Measurements from ENCODE around the gene DNAH8. TPM values are rescaled to one million over a fixed set of nuclear protein-coding genes. Genes with fewer than 3 reads are reported as not detected.
A peak's percentile ranks its signal among the peaks of the same experiment; 100 is the strongest.
"Not testable (repeated sequence)": the region's sequence is repeated elsewhere in the genome, so short reads cannot be mapped to it uniquely, and the experiment has no call there.

DNAH8 gene
- total RNA-seq, 1 donor from 2014 or later = 0.24 TPM

DNA sequence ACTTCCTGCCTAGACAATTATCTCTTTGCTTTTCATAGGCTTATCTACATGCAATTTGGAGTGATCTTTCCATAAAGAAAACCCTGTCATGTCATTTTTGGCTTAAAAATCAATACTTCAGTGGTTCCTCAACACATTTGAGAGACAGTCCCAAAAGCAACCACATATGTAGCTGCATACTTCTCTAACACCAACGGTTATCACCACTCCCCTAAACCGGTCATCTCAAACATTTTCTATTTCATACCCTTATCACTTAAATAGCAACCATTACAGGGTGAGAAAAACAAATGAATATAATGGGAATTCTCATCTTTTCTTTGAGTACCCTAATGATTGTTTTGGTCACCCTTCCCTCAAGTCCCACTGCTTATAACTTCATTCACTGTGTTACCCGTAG is 17.3 kb upstream of the DNAH8 start:
- DNase-seq (ENCODE audit: low spot score) = no peak

DNA sequence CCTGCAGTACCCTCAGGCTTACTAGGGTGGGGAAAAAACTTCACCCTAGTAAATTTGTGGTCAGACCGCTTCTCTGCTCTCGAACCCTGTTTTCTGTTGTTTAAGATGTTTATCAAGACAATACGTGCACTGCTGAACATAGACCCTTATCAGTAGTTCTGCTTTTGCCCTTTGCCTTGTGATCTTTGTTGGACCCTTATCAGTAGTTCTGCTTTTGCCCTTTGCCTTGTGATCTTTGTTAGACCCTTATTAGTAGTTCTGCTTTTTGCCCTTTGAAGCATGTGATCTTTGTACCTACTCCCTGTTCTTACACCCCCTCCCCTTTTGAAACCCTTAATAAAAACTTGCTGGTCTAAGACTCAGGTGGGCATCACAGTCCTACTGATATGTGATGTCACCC is 15.4 kb upstream of the DNAH8 start:
- not testable (repeated sequence) for DNase-seq (ENCODE audit: low spot score)

DNA sequence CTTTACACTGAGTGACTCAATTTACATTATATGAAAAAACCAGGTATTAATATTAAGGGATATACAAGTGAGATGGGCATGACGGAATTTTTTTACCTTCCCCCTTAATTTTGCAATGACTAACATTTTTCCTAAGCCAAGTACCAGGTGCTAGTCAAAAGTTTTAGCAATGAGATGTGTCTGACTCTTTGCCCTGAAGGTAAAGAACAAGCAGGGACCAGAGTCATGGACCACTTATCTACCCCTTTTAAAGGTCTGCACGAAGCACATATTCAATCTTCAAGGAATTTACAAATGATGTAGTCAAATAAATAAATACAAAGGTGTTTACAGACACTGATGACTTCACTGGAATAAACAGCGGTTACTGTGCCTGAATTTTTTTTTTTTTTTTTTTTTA is 13.6 kb upstream of the DNAH8 start:
- DNase-seq (ENCODE audit: low spot score) = no peak

DNA sequence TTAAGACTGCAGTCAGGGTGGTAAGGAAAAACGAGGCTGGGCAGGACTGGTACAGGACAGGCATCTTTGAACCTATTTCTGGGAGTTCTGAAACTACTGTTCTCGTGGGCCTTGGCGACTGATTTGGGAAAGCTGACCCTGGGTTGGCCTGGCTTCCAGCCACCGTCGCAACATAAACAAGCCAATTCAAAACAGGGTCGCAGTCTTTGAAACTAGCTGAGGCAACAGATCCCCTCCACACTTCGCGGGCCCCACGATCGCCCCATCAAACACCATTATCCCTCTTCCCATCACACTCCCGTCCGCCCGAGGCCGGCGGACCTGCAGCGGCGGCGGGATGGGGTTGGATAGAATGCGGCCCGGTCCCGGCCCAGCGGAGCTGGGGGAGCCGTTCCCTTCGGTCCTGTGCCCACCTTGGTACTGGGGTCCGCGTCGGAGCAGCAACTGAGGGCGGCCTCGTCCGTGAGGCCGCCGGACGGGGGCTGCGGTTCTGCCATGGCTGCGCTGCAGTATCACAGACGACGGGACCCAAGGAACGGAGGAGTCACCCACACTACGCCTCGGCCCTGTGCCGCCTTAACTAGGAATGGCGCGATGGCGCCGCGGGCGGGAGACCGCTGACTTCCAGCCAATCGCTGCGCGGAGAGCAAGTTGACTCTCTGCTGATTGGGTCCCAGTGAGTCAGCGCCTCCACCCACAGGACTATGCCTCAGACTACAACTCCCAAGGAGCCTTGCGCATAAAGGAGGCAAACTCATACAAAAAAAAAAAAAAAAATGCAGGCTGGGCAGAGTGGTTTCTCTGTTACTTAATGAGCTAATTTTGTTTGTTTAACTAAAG is 12.3 kb upstream of the DNAH8 start, which contains the start of gene GLO1:
Gene GLO1, minus strand, starts transcription at position 588 of the 840 bp plus-strand sequence. Its CDS starts 91 bp downstream, at position 497.
- peak; percentile 100 for DNase-seq (ENCODE audit: low spot score)

DNA sequence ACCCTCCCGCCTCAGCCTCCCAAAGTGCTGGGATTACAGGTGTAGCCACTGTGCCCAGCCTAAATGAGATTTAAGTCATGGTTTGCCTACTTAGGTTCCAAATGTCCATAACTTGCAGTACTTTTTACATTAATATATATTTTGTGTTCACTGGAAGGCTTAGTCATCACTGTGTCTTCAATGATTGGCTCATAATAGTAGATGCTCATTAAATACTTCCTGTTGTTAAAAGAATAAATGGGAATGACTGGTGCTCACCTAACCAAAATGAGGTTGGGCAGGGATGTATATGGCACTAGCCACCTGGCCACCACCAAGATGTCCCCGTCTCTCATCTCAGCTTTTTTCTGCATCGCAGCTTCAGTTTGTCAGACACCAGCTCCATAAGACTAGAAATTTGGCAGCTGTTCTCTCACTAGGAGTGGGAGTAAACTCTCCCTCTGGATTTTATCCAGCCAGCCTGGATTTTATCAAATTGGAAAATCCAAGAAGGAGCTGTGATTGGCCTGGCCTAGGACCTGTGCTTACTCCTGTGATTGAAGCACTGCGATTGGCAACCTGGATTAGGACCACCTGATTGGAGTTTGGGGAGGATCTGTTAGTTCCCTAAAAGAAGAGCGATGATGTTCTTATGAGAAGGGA is 11.0 kb upstream of the DNAH8 start:
- peak; percentile 81 for DNase-seq (ENCODE audit: low spot score)

DNA sequence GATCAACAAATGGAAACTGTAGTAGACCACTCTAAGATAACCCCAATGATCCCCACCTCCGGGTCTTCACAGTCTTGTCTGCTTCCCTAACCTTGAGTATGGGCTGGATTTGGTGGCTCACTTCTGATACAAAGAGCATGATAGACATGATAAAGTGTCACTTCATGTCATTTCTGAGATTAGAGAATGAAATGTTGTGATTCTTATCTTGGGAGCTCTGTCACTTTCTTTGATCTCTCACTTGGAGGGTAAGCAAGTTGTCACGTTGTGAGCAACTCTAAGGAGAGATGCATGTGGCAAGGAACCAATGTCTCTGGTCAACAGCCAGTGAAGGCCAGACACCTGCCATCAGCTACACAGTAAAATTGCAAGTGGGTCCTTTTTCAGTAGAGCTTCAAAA is 9.2 kb upstream of the DNAH8 start:
- DNase-seq (ENCODE audit: low spot score) = no peak

DNA sequence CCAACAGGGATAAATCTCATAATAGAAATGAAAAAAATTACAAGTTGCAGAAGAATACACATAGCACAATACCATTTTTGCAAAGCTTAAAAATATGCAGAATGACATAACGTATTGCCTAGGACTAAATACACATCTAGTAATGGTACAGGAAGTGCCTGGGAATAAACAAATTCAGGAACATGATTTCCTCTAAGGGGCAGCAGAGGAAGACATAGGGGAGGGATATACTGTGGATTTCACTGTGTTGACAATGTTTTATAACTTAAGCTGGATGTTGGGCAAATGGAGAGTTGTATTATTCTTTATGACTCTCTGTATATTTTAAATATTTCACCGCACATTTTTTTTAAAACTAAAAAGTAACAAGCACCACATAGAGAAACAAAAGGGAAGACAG is 6.6 kb upstream of the DNAH8 start:
- DNase-seq (ENCODE audit: low spot score) = peak; percentile 53

DNA sequence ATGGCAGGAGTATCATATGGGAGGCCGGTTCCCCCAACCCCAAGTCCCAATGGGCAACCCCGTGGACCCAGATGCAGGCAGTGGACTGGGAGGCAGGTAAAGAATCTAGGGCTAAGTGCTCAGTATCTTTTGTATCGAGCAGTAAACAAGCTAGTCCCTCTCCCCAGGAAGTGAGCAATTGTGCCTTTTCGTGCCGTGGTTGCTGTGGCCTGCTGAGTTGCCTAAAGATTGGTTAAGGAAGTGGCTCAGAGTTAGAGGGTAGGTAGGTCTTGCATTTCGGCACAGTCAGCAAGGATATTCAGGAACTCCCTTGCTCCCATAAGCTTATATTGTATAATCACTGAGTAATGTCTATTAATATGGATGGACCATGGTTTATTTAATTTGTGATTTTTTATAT is 1.3 kb upstream of the DNAH8 start:
- DNase-seq (ENCODE audit: low spot score) = no peak

DNA sequence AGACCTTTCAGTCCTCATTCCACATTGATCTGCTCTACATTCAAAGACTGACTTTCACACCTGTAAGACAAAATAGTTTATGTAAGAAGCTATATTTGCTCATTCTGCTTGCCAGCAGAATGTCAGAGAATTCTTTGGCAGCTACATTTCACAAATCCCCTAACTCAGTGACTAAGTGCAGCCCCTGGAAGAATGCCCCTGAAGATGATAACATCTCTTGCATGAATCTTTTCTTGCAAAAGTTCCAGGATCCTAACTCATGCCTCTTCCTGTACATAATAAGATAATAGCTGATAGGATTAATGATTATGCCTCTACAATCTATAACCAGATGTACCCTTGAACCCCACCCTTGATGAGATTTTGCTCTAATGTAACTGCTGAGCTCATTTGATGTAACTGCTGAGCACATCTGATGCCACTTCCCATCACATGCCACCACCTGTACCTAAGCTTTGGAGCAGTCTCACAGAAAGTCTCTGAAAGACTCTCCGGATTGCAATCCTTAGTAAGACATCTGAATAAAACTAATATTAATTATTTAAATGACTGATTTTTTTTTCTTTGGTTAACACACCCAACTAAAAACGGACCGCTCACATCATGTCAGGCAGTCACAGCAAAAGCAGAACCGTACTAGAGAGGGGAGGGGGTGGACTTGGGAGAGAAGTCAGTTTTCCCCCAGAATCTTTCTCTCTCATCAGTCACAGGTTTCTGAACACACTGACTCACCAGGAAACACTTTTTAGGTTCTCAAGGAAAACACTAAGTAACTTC is 684 bp upstream of the DNAH8 start:
- DNase-seq (ENCODE audit: low spot score) = peak; percentile 45

DNA sequence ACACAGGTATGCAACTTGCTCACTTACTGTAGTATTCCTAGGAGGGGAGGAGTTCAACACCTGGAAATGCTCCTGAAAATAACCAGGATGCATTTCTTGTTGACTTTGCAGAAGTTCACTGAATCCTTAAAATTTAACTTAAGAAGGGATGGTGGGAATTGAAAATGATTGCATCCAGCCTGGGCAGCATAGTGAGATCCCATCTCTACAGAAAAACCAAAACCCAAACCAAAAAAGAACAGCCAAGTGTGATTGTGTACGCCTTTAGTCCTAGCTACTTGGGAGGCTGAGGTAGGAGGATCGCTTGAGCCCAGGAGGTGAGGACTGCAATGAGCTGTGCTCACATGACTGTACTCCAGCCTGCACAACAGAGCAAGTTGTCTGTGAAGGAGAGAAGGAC is 1.7 kb downstream of the DNAH8 start:
- DNase-seq (ENCODE audit: low spot score) = no peak

DNA sequence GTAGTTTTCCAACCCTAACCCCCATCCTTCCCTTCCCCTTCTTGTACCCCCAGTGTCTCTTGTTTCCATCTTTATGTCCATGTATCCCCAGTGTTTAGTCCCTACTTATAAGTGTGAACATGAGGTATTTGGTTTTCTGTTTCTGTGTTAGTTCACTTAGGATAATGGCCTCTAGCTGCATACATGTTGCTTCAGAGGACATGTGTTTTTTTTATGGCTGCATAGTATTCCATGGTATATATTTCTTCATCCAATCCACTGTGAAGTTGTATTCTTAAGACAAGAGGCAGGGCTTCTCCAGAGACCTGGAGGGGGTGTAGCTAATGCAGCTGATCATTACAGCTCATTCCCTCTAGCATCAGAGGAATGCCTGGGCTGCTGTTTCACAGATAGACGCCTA is 4.2 kb downstream of the DNAH8 start:
- no peak for DNase-seq (ENCODE audit: low spot score)

DNA sequence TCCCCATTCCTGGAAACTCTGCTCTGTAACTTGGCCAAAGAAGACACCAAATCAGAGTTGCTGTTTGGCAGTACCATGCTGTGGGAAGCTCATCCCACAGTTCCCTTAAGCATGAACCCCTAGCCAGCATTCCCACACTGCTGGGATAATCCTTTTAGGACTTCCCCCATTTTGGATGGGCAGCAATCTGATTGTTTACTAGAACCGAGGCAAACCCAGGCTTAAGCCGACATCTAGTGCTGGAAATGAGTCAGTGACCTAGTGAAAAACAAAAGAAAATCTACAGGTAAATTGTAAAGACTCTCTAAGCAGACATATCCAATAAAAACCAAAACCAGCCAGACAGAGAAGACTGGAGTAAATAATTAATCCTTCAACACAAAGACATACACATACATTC is 5.2 kb downstream of the DNAH8 start:
- no peak for DNase-seq (ENCODE audit: low spot score)

DNA sequence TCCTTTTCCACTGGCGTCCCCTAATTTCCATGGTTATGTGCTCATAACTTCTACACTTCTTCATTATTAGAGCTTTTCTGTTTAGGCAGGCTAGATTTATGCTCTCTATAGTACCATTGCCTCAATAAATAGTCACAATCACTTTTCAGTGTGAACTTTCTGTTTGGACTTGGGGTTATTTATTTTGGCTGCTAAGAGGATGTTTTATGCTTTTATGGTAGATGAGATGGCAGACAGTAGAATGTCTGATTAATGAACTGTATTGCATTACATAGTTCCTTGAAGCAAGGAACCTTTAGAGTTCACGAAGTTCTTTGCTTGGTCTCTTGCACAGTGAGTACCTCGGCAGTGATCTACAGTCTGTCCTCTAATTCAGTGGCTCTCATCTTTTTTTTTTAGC is 6.9 kb downstream of the DNAH8 start:
- DNase-seq (ENCODE audit: low spot score) = no peak

DNA sequence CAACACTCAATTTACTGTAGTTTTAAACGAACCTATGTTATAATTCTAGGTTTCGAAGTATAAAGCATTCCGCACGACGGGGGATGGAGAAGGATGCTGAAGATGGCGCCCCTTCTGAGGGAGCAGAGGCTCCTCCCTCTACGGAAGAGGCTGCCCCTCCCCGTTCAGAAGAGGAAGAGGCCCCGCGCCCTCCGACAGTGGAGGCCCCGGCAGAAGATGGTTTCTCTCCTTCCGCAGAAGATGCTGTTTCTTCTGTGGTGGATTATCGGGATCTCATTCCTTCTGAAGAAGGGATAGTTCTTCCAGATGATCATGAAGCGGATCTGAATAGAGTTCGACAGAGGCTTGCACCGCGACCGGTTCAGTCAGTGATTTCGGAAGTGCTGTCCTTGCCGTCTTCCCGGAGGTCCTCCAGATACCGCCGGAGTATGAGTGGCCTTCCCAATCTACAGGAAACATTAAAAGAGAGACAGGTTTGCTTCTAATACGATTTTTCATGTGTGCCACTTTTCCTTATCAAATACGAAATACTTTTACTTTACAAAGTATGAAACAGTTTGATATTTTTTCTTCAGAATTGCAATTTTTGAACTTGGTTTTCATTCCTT is 7.7 kb downstream of the DNAH8 start:
- no peak for DNase-seq (ENCODE audit: low spot score)

DNA sequence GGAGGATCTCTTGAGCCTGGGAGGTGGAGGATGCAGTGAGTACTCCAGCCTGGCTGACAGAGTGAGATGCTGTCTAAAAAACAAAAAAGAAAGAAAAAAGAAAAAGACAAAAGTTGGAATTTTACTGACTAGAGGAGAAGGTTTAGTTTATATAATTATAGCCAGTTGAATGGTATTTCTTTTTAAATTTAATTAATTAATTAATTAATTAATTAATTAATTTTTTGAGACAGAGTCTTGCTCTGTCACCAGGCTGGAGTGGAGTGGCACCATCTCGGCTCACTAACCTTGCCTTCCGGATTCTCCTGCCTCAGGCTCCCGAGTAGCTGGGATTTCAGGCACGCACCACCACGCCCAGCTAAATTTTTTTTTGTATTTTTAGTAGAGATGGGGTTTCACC is 8.7 kb downstream of the DNAH8 start:
- DNase-seq (ENCODE audit: low spot score) = no peak

DNA sequence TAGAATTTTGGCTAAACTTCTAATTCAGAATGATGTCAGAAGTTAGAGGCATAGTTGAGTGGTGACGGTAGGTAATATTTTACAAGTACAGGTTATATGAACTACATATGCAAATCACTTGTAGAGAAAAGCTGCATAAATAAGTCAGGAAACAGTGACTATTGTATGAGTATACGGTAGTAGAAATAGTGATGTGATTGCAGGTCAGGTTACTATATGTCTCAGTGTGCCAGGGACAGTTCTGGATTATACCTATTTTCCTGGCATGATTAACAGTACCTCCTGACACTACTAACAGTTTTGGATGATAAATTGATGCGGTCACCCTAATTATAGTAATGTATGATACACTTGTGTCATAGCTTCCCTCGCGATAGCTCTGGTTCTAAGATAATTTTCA is 9.2 kb downstream of the DNAH8 start:
- DNase-seq (ENCODE audit: low spot score) = no peak

DNA sequence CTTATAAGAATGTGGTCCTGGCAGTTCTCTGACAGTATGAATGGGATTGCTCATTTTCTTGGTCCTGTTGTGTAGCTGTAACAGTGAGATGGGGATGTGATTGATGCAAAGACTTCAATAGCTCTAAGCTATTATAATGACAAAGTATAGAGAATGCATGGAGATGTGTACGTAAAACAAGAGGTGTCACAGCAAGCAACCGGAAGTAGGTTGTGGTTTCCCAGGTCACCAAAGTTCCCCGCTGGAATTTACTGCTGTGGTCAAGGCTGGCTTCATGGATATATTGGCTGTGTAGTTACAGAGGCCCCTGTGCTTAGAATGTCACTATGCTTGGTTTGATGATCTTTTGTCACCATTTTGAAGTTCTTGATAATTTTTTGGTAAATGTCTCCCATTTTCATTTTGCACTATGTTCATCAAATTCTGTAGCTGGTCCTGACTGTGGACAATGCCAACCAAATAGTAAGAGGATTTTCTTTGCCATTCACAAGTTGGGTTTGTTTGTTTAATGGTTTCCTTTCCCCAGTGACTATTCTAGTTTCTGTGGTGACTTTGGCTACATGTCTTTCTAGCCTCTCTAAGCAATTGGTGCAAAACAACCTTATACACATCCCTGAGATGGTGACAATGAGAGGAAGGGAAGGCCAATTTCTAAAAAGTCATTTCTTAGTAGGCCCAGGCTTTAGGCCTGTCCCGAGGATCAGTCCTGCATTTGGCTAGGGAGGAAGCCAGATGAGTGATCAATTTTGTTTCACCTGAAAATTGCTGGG is 10.5 kb downstream of the DNAH8 start:
- DNase-seq (ENCODE audit: low spot score) = no peak

DNA sequence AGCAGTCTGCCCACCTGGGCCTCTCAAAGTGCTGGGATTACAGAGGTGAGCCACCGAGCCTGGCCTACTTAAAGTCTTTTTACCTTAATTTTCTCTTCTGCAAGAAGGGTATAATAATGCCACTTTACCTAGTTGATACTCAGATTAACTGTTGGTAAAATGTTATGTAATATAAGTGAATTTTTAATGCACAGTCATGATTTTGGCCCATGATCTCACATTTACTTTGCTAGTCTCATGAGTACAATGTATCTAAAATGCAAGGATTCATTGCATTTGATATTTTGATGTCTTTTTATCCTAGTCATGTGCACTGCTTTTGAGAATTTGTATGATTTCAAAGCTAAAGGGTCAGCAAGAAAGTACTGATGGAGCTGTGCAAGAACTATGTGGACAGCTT is 13.1 kb downstream of the DNAH8 start:
- DNase-seq (ENCODE audit: low spot score) = no peak

DNA sequence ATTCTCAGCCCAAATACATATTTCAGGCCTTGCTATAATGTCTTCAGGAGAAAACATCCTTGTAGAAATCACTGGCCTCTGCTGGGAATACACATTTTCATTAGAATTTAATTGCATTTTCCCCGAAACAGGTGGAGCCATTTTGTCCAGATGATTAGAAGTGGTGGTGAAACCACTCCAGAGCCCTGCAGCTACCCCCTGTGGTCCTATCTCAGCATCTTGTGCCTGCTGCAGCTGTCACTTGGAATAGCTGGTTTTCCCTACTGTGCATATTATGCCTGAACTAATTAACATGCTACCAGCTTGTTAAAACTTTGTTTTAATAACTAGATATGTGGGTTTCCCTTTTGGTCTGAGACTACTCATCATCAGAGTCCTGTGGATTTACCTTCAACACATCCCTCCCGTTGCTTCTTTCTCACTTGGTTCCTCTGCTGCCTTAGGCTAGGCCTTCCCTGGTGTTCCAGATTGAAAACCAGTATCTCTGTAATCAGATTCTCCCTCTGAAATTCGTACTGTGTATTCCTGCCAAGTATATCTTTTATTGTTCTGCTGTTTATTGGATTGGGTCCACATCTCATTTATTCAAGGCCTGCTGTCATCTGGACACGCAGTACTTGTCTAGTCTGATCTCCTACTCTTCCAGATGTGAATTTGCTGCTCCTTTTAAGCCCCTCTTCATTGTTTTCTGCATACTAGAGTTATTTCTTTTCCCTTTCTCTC is 15.2 kb downstream of the DNAH8 start:
- DNase-seq (ENCODE audit: low spot score) = no peak

DNA sequence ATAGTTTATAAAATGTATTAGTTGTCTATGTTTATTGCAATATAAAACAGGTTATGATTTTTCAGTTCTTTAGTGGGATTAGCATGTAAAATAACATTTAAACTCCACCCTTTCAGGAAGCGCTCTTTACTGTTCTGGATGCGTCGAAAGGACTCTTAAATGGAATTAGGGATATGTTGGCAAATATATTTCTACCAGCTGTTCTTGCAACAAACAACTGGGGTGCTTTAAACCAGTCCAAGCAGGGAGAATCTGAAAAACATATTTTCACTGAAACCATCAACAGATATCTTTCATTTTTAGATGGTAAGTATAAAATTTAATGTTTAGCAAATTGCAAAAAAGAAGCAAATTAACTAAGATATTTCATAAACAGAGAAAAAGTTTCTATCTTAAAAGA is 21.8 kb downstream of the DNAH8 start:
- no peak for DNase-seq (ENCODE audit: low spot score)

DNA sequence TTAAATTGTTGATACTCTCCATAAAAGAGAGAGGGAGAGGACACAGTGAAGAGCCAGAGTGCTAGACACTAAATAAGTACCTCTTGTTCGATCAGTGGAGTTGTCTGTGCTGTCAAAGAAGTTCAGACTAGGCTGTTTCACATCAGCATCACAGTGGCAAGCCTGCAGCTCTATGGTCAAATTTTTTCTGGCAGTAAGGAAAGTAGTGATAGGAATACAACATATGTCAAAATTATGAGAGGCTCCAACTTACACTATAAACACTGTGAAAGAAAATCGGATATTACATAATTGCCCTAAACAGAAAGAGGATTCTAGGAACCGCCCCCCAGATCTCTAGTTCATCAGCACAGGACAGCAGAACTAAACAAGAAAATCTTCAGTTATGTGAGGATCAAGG is 23.1 kb downstream of the DNAH8 start:
- DNase-seq (ENCODE audit: low spot score) = peak; percentile 9
